Liver (tissue), 9 donors: ENCODE results near the gene PROX1. TPM values are rescaled to one million over a fixed set of nuclear protein-coding genes. Genes with fewer than 3 reads are reported as not detected.

ENCODE experiments used
- DNase-seq: peaks from one replicate; pipeline ENCODE4 v3.0.0-alpha.2; 2017; ENCODE audit warnings: low spot score
- H3K27ac ChIP-seq, 2 donors: one replicate each; pipeline ENCODE4 v1.7.0; 2013; ENCODE audit warnings: inconsistent platforms in 2 of 2, low read length in 2 of 2, control low read depth in 1 of 2, low read depth in 1 of 2, mild to moderate bottlenecking in 1 of 2
- H3K27me3 ChIP-seq, 4 donors: one replicate each; pipeline versions ENCODE4 v1.6.1 to v1.7.0; 2013; ENCODE audit warnings: low read length in 3 of 4, inconsistent platforms in 1 of 4, mild to moderate bottlenecking in 1 of 4, moderate library complexity in 1 of 4; ENCODE audit not compliant: control insufficient read depth in 4 of 4, insufficient read depth in 4 of 4
- H3K36me3 ChIP-seq, 4 donors: one replicate each; pipeline versions ENCODE4 v1.6.1 to v1.7.0; 2013; ENCODE audit warnings: low read length in 3 of 4, mild to moderate bottlenecking in 3 of 4, low read depth in 1 of 4, moderate library complexity in 1 of 4; ENCODE audit not compliant: control insufficient read depth in 4 of 4, insufficient read depth in 3 of 4
- H3K4me1 ChIP-seq, 4 donors: one replicate each; pipeline versions ENCODE4 v1.6.1 to v1.7.0; 2013; ENCODE audit warnings: low read length in 3 of 4, mild to moderate bottlenecking in 3 of 4, moderate library complexity in 1 of 4; ENCODE audit not compliant: control insufficient read depth in 4 of 4, insufficient read depth in 4 of 4
- H3K4me3 ChIP-seq, 3 donors: one replicate each; pipeline versions ENCODE4 v1.6.1 to v1.7.0; 2013; ENCODE audit warnings: low read length in 3 of 3, control low read depth in 1 of 3, low read depth in 1 of 3, mild to moderate bottlenecking in 1 of 3
- H3K9ac ChIP-seq, 2 donors: one replicate each; pipeline ENCODE4 v1.7.0; 2013; ENCODE audit warnings: low read length in 2 of 2, mild to moderate bottlenecking in 2 of 2, moderate library complexity in 2 of 2, control low read depth in 1 of 2, low read depth in 1 of 2
- H3K9me3 ChIP-seq, 4 donors: one replicate each; pipeline versions ENCODE4 v1.6.1 to v1.7.0; 2013; ENCODE audit warnings: low read length in 3 of 4; ENCODE audit not compliant: control insufficient read depth in 4 of 4
- ATF3 ChIP-seq: IDR thresholded peaks from 2 replicates; pipeline ENCODE4 v1.6.1; 2016; ENCODE audit warnings: antibody characterized with exemption
- EGR1 ChIP-seq, 2 donors: IDR thresholded peaks; 2 replicates each; pipeline ENCODE4 v1.6.1; 2016 to 2018; ENCODE audit warnings: antibody characterized with exemption in 2 of 2, low read depth in 2 of 2
- FOXA1 ChIP-seq: IDR thresholded peaks from 2 replicates; pipeline ENCODE4 v1.6.1; 2016; ENCODE audit warnings: antibody characterized with exemption
- FOXA2 ChIP-seq: IDR thresholded peaks from 2 replicates; pipeline ENCODE4 v1.6.1; 2016; ENCODE audit warnings: antibody characterized with exemption
- GABPA ChIP-seq, 2 donors: IDR thresholded peaks in 1 of 2; conservative IDR thresholded peaks in 1 of 2; 2 replicates each; pipeline ENCODE4 v1.6.1; 2016; ENCODE audit warnings: antibody characterized with exemption in 2 of 2, mild to moderate bottlenecking in 1 of 2, moderate library complexity in 1 of 2
- HNF4A ChIP-seq, 2 donors: conservative IDR thresholded peaks; 2 replicates each; pipeline ENCODE4 v1.6.1; 2016; ENCODE audit warnings: antibody characterized with exemption in 2 of 2, mild to moderate bottlenecking in 2 of 2
- HNF4G ChIP-seq: IDR thresholded peaks from 2 replicates; pipeline ENCODE4 v1.6.1; 2016; ENCODE audit warnings: antibody characterized with exemption
- JUND ChIP-seq, 2 donors: IDR thresholded peaks; 2 replicates each; pipeline ENCODE4 v1.6.1; 2016; ENCODE audit warnings: antibody characterized with exemption in 2 of 2
- MAX ChIP-seq: IDR thresholded peaks from 2 replicates; pipeline ENCODE4 v1.6.1; 2016; ENCODE audit warnings: antibody characterized with exemption
- NR2F2 ChIP-seq: IDR thresholded peaks from 2 replicates; pipeline ENCODE4 v1.6.1; 2016; ENCODE audit warnings: antibody characterized with exemption
- RAD21 ChIP-seq, 2 donors: IDR thresholded peaks; 2 replicates each; pipeline ENCODE4 v1.6.1; 2016; ENCODE audit warnings: antibody characterized with exemption in 2 of 2, mild to moderate bottlenecking in 2 of 2
- RXRA ChIP-seq, 2 donors: IDR thresholded peaks; 2 replicates each; pipeline ENCODE4 v1.6.1; 2017 to 2018; ENCODE audit warnings: antibody characterized with exemption in 2 of 2, mild to moderate bottlenecking in 1 of 2
- SP1 ChIP-seq: IDR thresholded peaks from 2 replicates; pipeline ENCODE4 v1.6.1; 2018; ENCODE audit warnings: antibody characterized with exemption, mild to moderate bottlenecking
- TAF1 ChIP-seq: conservative IDR thresholded peaks from 2 replicates; pipeline ENCODE4 v1.6.1; 2016; ENCODE audit warnings: antibody characterized with exemption, mild to moderate bottlenecking
- YY1 ChIP-seq: IDR thresholded peaks from 2 replicates; pipeline ENCODE4 v1.6.1; 2016; ENCODE audit warnings: antibody characterized with exemption, mild to moderate bottlenecking
- WGBS: extraction: QIAGEN DNeasy Blood & Tissue Kit; methylation state at CpG from one replicate; pipeline ENCODE4 v1.1.7; 2013; 5-methylcytosine and 5-hydroxymethylcytosine counted together
- polyA plus RNA-seq, 2 donors: library from polyadenylated mRNA; stranded (reverse) in 1 of 2; unstranded in 1 of 2; fragments of 200-250 nt in 1 of 2; fragments of >200 nt in 1 of 2; fragmentation: Nextera tagmentation in 1 of 2; extraction: Ambion mirVana in 1 of 2; gene quantifications; one replicate each; pipeline versions ENCODE4 v1.2.1 to v1.2.3, GENCODE V29; 2013 to 2015
- total RNA-seq, 2 donors: library from RNA; depleted of rRNA; stranded (reverse); fragments of >200 nt; gene quantifications; one replicate each; pipeline ENCODE4 v1.2.3, GENCODE V29; 2014
- TF ChIP-seq, protein P1 (sequence below): IDR thresholded peaks from 2 replicates; pipeline ENCODE4 v1.6.1; 2016; ENCODE audit warnings: antibody characterized with exemption, mild to moderate bottlenecking
- TF ChIP-seq, protein P2 (sequence below): fragments of 150-350 bp; IDR thresholded peaks from 2 replicates; pipeline ENCODE4 v1.5.1; 2017; ENCODE audit warnings: improper control_type of control experiment, low read depth, low read length; ENCODE audit not compliant: missing input control
- donor health status: healthy.
- donor health status: healthy.
- donor health status: healthy.
- donor health status: healthy.
- donor health status: healthy.

The PROX1 gene
- total and polyA plus RNA-seq, 4 donors, result 18.3 to 101 (median 31.3) TPM

DNA sequence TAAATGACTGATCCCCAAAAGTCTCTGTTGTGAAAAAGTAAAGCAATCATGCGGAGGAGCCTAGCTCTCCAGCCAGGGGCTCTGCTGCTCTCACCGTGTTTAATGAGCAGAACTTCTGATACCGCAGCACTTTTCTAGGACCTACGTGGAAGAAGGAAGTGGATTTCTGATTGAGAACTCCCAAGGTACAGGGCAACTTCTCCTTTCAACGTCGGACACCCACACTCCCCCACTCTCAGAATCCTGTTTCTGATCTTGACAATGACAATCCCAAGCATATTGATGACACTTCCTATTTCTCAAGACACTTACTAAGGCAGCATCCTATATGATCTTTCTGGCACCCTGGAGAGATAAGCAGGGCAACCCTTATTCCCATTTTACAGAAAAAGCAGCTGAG is 78.4 kb downstream of the PROX1 start:
- WGBS, result 85% methylated on average over 6 of the region's 6 CpGs
- Histone ChIP-seq H3K9me3 (no peaks in the 10 kb centered on the region), H3K27ac (no peak overlapping the region), H3K9ac (no peak overlapping the region), H3K36me3 (no peaks in the 10 kb centered on the region), H3K4me3 (no peak overlapping the region), H3K4me1 (peaks cover 3 to 23% (median 11%) of the 10 kb centered on the region in 4 donors), H3K27me3 (no peaks in the 10 kb centered on the region)
- no peak for DNase-seq
- TF ChIP-seq TAF1, result no peak
- TF ChIP-seq RXRA (IDR thresholded peaks at IDR 0.05), result no peak
- TF ChIP-seq FOXA1, result no peak
- TF ChIP-seq, protein P1, sequence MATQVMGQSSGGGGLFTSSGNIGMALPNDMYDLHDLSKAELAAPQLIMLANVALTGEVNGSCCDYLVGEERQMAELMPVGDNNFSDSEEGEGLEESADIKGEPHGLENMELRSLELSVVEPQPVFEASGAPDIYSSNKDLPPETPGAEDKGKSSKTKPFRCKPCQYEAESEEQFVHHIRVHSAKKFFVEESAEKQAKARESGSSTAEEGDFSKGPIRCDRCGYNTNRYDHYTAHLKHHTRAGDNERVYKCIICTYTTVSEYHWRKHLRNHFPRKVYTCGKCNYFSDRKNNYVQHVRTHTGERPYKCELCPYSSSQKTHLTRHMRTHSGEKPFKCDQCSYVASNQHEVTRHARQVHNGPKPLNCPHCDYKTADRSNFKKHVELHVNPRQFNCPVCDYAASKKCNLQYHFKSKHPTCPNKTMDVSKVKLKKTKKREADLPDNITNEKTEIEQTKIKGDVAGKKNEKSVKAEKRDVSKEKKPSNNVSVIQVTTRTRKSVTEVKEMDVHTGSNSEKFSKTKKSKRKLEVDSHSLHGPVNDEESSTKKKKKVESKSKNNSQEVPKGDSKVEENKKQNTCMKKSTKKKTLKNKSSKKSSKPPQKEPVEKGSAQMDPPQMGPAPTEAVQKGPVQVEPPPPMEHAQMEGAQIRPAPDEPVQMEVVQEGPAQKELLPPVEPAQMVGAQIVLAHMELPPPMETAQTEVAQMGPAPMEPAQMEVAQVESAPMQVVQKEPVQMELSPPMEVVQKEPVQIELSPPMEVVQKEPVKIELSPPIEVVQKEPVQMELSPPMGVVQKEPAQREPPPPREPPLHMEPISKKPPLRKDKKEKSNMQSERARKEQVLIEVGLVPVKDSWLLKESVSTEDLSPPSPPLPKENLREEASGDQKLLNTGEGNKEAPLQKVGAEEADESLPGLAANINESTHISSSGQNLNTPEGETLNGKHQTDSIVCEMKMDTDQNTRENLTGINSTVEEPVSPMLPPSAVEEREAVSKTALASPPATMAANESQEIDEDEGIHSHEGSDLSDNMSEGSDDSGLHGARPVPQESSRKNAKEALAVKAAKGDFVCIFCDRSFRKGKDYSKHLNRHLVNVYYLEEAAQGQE, result no peak
- no peak for TF ChIP-seq HNF4A (conservative IDR thresholded peaks at IDR 0.05)
- no peak for TF ChIP-seq JUND (IDR thresholded peaks at IDR 0.05)
- no peak for TF ChIP-seq HNF4G
- TF ChIP-seq GABPA (IDR thresholded peaks at IDR 0.05 in 1 of 2, conservative IDR thresholded peaks at IDR 0.05 in 1 of 2), result no peak
- no peak for TF ChIP-seq EGR1 (IDR thresholded peaks at IDR 0.05; ENCODE audit: low read depth in 2 of 2)
- TF ChIP-seq YY1, result no peak
- TF ChIP-seq NR2F2, result no peak

DNA sequence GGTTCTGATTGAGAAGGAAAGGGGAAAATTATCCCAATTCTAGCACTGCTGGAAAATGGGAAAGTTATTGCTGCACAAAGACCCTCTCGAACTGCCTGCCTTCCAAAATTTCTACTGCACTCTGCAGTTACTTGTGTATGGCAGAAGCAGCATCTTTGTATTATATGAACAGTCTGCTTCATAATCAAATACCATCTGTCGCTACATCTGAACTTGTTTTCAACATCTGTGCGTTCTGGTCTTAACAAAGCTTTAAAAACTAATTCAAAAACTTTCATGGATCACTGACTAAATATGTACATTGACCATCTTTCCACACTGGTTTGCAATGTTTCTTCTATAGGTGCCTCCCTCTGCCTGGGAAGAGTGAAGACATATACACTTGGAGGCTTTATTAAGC is 79.2 kb downstream of the PROX1 start:
- TF ChIP-seq YY1 (no peak), HNF4G (no peak), MAX (no peak), FOXA2 (no peak), GABPA (IDR thresholded peaks at IDR 0.05 in 1 of 2, conservative IDR thresholded peaks at IDR 0.05 in 1 of 2) (no peak), RAD21 (IDR thresholded peaks at IDR 0.05) (no peak), TAF1 (no peak)
- H3K36me3 ChIP-seq, result no peaks in the 10 kb centered on the region
- no peak for DNase-seq

GRCh38 chr1:214067397-214067796 is 79.6 kb downstream of the PROX1 start:
- Histone ChIP-seq H3K9ac (no peak overlapping the region), H3K27ac (no peak overlapping the region), H3K27me3 (no peaks in the 10 kb centered on the region), H3K9me3 (no peaks in the 10 kb centered on the region), H3K4me1 (peaks cover 3 to 32% (median 13%) of the 10 kb centered on the region in 4 donors), H3K36me3 (no peaks in the 10 kb centered on the region), H3K4me3 (no peak overlapping the region)
- DNase-seq, result no peak
- WGBS, result 93% methylated on average over 7 of the region's 7 CpGs
- no peak for TF ChIP-seq ATF3
- no peak for TF ChIP-seq RAD21 (IDR thresholded peaks at IDR 0.05)
- TF ChIP-seq GABPA (IDR thresholded peaks at IDR 0.05 in 1 of 2, conservative IDR thresholded peaks at IDR 0.05 in 1 of 2), result no peak
- TF ChIP-seq SP1, result no peak
- TF ChIP-seq, protein P1, result no peak
- no peak for TF ChIP-seq RXRA (IDR thresholded peaks at IDR 0.05)
- TF ChIP-seq HNF4G, result no peak
- TF ChIP-seq YY1, result no peak
- no peak for TF ChIP-seq FOXA1
- TF ChIP-seq, protein P2, sequence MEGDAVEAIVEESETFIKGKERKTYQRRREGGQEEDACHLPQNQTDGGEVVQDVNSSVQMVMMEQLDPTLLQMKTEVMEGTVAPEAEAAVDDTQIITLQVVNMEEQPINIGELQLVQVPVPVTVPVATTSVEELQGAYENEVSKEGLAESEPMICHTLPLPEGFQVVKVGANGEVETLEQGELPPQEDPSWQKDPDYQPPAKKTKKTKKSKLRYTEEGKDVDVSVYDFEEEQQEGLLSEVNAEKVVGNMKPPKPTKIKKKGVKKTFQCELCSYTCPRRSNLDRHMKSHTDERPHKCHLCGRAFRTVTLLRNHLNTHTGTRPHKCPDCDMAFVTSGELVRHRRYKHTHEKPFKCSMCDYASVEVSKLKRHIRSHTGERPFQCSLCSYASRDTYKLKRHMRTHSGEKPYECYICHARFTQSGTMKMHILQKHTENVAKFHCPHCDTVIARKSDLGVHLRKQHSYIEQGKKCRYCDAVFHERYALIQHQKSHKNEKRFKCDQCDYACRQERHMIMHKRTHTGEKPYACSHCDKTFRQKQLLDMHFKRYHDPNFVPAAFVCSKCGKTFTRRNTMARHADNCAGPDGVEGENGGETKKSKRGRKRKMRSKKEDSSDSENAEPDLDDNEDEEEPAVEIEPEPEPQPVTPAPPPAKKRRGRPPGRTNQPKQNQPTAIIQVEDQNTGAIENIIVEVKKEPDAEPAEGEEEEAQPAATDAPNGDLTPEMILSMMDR, result no peak

More for the DNA sequence above, 79.2 kb downstream of the PROX1 start:
- peaks cover 3 to 29% (median 12%) of the 10 kb centered on the region in 4 donors for H3K4me1 ChIP-seq
- whole genome bisulfite sequencing, result 94% methylated on average over 3 of the region's 3 CpGs
- H3K9ac ChIP-seq, result no peak overlapping the region
- H3K27ac ChIP-seq, result no peak overlapping the region
- H3K27me3 ChIP-seq, result no peaks in the 10 kb centered on the region
- no peak overlapping the region for H3K4me3 ChIP-seq
- H3K9me3 ChIP-seq, result no peaks in the 10 kb centered on the region
